ENCODE results near the gene OTULIN.

OTULIN gene

GRCh38 chr5:14667770-14668169, 3.3 kb downstream of the OTULIN start:
- no peak for DNase-seq (ENCODE audit: extremely low read depth in 1 of 2, low read depth in 1 of 2)

DNA sequence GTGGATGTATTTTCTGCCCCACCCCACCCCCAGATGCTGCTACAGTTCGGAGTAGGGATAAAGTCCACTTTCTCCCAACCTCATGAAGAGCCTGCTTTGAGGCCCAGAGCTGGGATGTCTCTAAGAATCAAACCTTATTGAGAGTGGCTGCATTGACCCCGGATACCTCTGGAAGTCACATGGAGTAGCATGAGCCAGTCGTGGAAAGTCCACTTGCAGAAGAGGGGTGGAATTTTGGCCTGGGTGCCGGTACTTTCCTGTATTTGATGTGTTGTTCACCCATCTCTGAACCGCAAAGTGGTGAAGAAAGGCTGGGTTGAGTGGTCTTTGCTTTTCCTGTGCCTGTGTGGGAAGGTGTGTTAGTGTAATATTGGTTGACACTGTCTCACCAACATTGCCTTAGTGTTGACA, 3.7 kb downstream of the OTULIN start:
- peak in 1 of 2 donors; percentile 18 for DNase-seq (ENCODE audit: extremely low read depth in 1 of 2, low read depth in 1 of 2)

DNA sequence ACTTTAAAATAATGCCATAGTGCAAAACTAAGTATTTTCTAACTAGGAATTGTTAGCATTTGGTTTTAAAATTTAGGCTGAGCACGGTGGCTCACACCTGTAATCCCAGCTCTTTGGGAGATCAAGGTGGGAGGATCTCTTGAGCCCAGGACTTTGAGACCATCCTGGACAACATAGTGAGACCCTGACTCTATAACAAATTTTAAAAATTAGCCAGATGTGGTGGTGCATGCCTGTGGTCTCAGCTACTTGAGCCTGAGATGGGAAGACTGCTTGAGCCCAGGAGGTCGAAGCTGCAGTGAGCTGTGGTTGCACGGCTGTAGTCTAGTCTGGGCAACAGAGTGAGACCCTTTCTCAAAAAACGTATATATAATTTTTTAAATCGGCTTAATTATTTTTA, 4.9 kb downstream of the OTULIN start:
- DNase-seq (ENCODE audit: extremely low read depth in 1 of 2, low read depth in 1 of 2) = no peak

DNA sequence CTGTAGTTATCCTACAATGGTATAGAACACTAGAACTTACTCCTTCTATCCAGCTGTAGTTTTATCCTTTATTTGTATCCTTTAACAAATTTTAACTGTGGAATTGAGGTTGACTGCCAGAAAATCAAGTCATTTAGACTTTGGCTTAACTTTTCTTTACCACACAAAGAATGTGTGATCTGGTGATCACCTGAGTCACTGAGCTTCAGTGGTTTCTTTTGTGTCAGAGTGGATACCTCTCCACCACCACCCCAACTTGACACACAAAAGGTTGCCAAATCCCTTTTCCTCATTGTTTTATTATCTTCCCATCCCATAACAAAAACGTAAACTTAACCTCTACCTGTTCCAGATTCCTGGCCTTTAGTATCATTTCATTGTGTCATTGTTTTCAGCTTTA, 5.5 kb downstream of the OTULIN start:
- no peak for DNase-seq (ENCODE audit: extremely low read depth in 1 of 2, low read depth in 1 of 2)

DNA sequence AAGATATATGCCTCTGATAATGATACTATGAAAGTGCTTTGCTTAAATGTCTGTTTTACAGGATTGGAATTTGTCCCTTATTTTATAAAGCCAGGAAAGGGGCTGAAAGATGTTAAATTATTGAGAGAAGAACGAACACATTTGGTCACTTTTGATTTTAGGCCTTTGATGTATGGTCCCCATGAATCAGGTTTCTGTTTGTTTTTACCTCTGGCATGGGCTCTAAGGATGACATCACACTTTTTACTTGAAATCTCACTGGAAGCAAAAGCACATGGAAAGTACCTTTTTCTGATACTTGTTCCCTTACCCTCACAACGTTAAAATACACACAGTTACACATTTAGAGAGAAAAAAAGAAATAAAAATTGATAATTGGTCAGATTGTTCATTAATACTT, 6.9 kb downstream of the OTULIN start:
- DNase-seq (ENCODE audit: extremely low read depth in 1 of 2, low read depth in 1 of 2) = no peak

DNA sequence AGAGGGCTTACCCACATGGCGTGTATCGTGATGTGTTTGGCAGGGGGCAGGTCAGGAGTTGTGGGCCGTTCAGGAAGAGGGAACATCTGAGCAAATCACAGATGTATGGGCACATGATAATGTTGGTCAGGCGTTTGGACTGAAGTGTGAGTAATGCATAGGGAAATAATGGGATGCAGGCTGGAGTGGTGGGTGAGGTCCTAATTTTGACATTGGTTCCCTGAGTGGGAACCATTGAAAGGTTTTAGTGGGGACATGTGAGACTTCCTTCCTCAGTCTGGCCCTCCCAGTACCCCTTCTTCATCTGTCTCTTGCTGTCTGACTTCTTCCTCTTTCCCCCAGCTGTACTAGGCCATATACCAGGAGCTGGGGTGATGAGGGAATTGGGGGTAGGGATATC, 7.6 kb downstream of the OTULIN start:
- no peak for DNase-seq (ENCODE audit: extremely low read depth in 1 of 2, low read depth in 1 of 2)

DNA sequence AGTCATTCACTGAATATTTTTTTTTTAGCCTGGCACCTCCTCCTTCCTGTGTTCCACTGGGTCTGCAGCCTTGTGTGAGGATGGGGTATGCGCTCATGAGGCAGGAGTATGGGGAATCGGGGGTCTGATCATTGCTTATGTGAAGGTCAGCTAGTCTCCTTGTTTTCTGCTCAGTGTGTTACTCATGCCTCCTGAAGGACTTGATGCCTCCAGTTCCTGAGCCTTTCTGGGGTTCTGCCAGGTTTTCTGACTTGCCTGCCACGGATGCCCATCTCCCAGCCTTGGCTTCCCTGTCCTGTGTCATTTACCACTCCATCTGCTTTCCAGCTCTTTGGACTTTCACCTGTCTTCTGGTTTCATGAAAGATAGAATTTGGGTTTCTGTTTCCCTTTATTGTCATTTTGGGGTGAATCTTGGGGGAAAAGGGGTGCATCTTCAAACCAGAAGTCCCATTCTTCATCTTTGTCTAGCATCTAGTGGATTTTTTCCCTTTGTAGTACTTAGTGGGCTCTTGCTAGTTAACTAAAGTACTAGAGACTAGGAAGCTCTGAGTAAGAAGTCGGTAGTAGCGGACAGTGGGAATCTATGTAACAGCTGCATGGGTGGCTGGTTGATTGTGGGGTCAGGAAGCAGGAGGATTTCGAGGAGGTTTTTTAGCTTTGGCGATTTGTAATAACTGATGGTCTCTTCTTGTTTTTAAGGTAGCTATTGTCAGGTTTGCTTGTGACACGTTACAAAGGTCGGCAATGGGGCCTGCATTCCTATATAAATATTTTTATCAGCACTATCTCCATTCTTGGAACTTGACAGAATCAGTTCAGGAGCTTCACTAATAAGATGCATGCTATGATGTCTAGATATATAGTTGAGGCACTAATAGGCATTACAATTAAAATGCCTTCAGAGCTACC, 8.2 kb downstream of the OTULIN start:
- no peak for DNase-seq (ENCODE audit: extremely low read depth in 1 of 2, low read depth in 1 of 2)

DNA sequence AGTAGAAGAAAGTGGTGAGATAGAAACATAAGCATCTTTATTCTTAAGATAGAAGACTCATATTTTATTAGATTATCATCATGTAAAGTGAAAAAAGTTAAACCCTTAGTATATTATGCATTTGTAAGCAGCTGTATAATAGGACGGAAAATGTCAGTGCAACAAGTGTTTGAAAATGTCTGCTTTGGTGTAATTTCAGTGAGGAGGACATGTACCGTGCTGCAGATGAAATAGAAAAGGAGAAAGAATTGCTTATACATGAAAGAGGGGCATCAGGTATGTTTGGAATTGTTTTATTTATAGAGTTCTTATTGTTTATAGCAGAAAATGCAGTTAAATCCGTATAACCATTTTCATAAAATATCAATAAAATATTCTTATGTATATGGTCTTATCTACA, 8.9 kb downstream of the OTULIN start:
- no peak for DNase-seq (ENCODE audit: extremely low read depth in 1 of 2, low read depth in 1 of 2)

DNA sequence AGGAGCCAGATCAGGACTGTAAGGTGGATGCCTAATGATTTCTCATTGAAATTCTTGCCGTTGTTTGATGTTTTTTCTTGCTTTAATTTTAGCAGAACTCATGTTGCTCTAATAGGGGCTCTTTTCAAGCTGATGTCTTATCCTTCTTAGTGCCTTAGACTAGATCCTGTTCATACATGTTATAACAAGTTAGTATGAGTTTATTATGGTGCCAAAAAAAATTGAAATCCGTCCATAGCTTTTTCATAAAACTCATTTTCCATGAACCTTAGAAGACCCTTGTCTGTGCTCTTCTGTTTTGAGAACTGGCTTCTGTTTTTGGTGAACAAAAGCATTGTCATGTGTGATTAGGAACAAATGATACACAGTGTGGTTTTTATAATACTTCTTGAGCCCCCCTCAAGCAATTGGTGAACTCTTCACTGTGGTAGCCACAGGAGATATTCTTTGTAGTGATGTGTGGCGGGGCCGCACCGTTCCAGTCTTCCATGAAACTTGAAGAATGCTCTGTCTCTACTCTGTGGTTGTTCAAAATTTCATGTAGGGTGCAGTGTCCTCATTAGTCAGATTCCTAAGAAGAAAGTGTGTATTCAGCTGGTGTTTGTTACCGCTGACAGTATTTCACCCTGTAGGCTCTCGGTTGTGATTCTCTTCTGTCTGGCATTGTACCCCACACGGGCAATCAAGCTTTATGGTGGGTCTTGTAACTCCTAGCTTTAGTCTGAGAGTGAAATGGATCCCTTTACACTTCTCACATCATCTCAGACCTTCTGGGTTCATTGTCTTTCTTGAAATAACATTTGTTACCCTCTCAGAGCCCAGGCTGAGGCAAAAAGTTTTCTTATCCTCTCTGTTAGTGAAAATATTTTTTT, 10.7 kb downstream of the OTULIN start:
- no peak for DNase-seq (ENCODE audit: extremely low read depth in 1 of 2, low read depth in 1 of 2)

DNA sequence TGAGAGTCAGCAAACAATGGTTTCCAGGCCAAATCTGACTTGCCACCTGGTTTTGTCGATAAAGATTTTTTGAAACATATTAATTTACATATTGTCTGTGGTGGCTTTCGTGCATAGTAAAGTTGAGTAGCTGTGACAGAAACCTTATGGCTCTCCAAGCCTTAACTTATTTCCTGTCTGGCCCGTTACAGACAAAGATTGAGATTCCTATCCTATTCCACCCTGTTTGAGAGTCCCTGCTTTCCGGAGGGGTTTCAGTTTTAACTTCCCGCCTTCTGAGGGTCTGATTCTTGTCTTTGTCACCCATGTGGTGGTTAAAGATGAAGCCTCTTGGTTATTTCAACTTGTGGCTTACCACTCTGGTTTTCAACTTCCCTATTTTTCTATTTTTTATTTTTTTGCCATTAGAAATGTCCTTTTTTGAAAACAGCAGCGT, 11.4 kb downstream of the OTULIN start:
- no peak for DNase-seq (ENCODE audit: extremely low read depth in 1 of 2, low read depth in 1 of 2)

GRCh38 chr5:14676320-14676719, 11.8 kb downstream of the OTULIN start:
- DNase-seq (ENCODE audit: extremely low read depth in 1 of 2, low read depth in 1 of 2) = no peak

DNA sequence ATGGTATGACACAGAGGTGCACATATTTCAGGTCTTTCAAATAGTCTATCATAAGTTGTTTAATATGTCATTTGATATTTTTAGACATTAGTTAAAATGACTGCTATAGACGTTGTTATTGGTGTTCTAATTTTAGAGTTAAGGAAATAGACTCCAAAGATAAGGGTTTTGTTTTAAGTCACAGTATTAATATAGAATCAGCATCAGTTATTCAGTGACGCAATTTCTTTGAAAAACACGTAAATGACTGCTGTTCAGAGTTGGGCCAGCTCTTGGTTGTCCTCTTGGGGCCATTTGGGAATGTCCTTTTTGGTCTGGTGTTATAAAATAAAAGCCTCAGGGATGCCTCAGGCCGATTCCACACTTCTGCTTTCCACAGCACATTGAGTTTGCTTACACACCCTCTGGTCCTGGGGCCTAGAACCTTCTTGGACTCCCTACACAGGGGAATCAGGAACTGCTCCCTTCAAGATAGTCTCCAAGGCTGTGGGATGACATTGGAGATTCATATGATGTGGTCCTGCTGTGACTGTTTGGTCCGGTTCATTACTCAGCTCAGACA, 14.3 kb downstream of the OTULIN start:
- DNase-seq (ENCODE audit: extremely low read depth in 1 of 2, low read depth in 1 of 2) = no peak

DNA sequence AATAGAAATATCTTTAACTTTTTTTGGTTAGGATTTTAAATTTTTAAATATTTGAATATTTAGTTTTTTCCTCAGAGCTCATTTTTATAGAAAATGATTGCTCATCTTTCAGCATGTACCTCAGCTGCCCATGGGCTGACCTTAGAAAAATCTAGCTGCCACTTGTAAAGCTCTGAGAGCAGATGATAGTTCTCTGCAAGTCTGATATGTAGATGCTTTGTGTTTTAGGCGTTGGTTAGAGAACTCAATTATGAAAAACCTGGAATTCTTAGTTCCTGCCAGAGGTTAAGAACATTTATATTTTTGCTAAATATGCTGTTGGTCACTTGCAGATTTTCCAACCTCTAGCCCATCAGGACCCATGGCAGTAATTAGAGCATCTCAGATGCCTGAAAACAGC, 15.1 kb downstream of the OTULIN start:
- no peak for DNase-seq (ENCODE audit: extremely low read depth in 1 of 2, low read depth in 1 of 2)

GRCh38 chr5:14681236-14681752, 16.8 kb downstream of the OTULIN start:
- DNase-seq (ENCODE audit: extremely low read depth in 1 of 2, low read depth in 1 of 2) = no peak

- DNase-seq (ENCODE audit: extremely low read depth in 1 of 2, low read depth in 1 of 2) = no peak
Observed at GRCh38 chr5:14683906-14684455, 19.5 kb downstream of the OTULIN start.

GRCh38 chr5:14684757-14685156, 20.2 kb downstream of the OTULIN start:
- no peak for DNase-seq (ENCODE audit: extremely low read depth in 1 of 2, low read depth in 1 of 2)

DNA sequence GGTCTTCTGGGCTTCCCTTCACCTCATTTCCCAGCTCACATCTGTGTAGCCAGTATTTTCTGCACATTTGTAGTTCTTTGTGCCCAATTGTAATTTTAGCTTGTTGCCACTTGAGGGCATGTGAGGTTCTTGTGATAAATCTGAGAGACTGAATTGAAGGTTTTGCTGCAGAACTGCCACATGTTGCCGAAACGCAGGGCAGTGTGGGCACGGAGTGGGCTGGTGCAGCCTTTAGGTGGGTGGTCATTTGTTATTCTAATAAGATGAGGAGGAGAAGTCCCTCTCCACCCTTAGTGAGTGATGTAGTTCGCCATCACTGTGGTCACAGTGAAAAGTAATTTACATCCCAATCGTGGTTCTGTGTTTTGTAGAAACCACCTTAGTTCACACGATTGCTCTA, 21.2 kb downstream of the OTULIN start:
- no peak for DNase-seq (ENCODE audit: extremely low read depth in 1 of 2, low read depth in 1 of 2)

DNA sequence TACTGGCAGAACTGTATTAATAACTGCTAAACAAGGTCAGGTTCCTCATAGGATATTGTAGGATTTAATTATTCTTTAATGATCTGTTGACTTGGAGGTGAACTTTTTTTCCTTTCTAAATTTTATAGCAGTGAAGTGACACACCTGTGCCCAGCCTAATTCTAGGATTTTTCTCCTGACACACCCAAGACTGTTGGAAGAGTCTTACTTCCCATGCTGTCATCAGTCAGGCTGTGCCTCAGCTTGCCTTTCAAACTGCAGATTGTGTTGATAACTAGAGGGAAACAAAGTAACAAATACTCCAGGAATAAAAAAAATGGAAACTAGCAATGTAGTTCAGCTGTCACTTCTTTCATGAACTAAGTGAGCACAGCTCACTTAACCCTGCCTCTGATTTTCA, 22.0 kb downstream of the OTULIN start:
- no peak for DNase-seq (ENCODE audit: extremely low read depth in 1 of 2, low read depth in 1 of 2)

DNA sequence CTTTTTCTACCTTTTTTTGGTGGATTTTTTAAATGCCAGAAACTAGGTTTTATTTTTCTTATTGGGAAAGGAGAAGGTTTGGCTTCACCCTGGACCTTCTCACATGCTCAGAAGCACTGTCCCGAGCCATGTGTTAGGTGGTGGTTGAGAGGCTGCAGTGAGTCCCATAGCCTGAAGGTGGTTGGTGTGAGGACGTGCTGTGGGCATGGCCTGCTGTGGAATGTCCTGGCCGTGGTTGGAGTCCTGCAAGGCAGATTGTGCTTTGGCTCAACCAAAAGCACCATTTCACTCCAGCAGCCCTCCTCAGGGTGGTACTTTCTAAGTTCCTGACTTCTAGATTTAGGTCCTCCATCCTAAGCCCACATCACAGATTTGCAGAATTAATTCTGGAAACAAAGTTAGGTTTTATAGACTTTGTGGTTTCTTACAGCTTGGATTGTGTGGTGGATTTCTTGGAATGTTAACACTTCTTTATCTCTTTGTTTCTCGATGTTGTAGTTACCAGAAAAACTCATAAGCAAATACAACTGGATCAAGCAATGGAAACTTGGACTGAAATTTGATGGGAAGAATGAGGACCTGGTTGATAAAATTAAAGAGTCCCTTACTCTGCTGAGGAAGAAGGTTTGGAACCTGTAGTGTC, 22.6 kb downstream of the OTULIN start:
- no peak for DNase-seq (ENCODE audit: extremely low read depth in 1 of 2, low read depth in 1 of 2)

GRCh38 chr5:14693070-14693469, 28.6 kb downstream of the OTULIN start:
- DNase-seq (ENCODE audit: extremely low read depth in 1 of 2, low read depth in 1 of 2) = no peak

- no peak for DNase-seq (ENCODE audit: extremely low read depth in 1 of 2, low read depth in 1 of 2)
Observed at GRCh38 chr5:14695152-14695551, 30.6 kb downstream of the OTULIN start.

Measured in activated CD8-positive, alpha-beta memory T cell treated with anti-CD3 and anti-CD28 coated beads for 1 hour (primary cell).